ENCODE results near the gene SDR39U1.

DNA sequence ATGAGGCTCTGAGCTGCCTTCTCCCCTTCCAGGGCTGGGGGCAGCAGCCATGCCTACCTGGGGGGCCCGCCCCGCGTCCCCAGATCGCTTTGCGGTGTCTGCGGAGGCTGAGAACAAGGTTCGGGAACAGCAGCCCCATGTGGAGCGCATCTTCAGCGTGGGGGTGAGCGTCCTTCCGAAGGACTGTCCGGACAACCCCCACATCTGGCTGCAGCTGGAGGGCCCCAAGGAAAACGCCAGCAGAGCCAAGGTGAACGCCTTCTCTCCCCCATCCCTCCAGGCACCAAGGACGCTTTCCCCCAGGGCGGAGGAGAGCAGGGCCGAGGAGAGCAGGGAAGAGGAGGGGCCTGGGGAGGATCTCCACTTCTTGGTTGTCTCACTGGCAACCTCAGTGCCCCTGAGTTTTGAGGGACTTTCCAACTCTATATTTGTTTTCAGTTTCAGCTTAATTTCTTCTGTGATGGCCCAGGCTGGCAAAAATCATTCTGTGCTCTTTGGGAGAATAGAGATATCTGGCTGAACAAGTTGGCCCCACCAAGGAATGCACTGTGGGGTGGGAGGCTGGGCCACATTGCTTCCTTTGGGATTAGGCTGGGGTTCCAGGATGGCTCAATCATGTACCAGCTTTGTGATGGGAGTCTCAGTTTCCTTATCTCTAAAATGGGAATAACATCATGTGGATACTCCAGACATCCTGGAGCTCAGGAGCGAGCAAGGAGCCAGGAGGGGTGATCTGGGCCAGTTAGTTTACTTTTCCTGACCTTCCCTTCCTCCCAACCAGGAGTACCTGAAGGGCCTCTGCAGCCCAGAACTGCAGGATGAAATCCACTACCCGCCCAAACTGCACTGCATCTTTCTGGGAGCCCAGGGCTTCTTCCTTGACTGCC lies 11.7 kb downstream of the SDR39U1 start:
- TF ChIP-seq CTCF (IDR thresholded peaks at IDR 0.05) = no peak
- no peak for TF ChIP-seq POLR2A (IDR thresholded peaks at IDR 0.05)

Measured in lower leg skin (tissue), 3 donors.